Hepatocyte (in vitro differentiated cells): Measurements from ENCODE around the gene MAN1C1. TPM values are rescaled to one million over a fixed set of nuclear protein-coding genes. Genes with fewer than 3 reads are reported as not detected.

Source experiments
- DNase-seq: peaks from one replicate; pipeline ENCODE4 v3.0.0-alpha.2; 2016; ENCODE audit warnings: low spot score
- H2AFZ ChIP-seq: fragments of 200-600 bp; sonication (generic); 2 replicates; pipeline ENCODE4 v1.6.0; 2016; ENCODE audit warnings: antibody characterized with exemption, mild to moderate bottlenecking
- H3K27ac ChIP-seq: fragments of 200-600 bp; sonication (generic); 2 replicates; pipeline ENCODE4 v1.5.1; 2016; ENCODE audit warnings: mild to moderate bottlenecking
- H3K27me3 ChIP-seq: fragments of 200-600 bp; sonication (generic); 2 replicates; pipeline ENCODE4 v1.6.1; 2016
- H3K36me3 ChIP-seq: fragments of 200-600 bp; sonication (generic); replicated peaks from 2 replicates; pipeline ENCODE4 v1.5.1; 2016; ENCODE audit warnings: low read depth; ENCODE audit not compliant: insufficient read depth
- H3K4me1 ChIP-seq: fragments of 200-600 bp; sonication (generic); 2 replicates; pipeline ENCODE4 v1.5.1; 2016; ENCODE audit warnings: mild to moderate bottlenecking, moderate library complexity; ENCODE audit not compliant: insufficient read depth
- H3K4me2 ChIP-seq: fragments of 200-600 bp; sonication (generic); 2 replicates; pipeline ENCODE4 v1.6.0; 2016
- H3K4me3 ChIP-seq: fragments of 200-600 bp; sonication (generic); 2 replicates; pipeline ENCODE4 v1.5.1; 2016; ENCODE audit warnings: mild to moderate bottlenecking
- H3K79me2 ChIP-seq: fragments of 200-600 bp; sonication (generic); 2 replicates; pipeline ENCODE4 v1.6.0; 2017; ENCODE audit warnings: mild to moderate bottlenecking
- H3K9me2 ChIP-seq: fragments of 200-600 bp; sonication (generic); replicated peaks from 2 replicates; pipeline ENCODE4 v1.6.0; 2017; ENCODE audit warnings: mild to moderate bottlenecking; ENCODE audit not compliant: insufficient read depth
- H3K9me3 ChIP-seq: fragments of 200-600 bp; sonication (generic); 2 replicates; pipeline ENCODE4 v1.5.1; 2016; ENCODE audit warnings: low read depth, mild to moderate bottlenecking
- H4K20me1 ChIP-seq: fragments of 200-600 bp; sonication (generic); 2 replicates; pipeline ENCODE4 v1.6.0; 2016; ENCODE audit warnings: mild to moderate bottlenecking; ENCODE audit not compliant: insufficient read depth, poor library complexity, severe bottlenecking
- CTCF ChIP-seq: fragments of 200-600 bp; sonication (generic); IDR thresholded peaks from 2 replicates; pipeline ENCODE4 v1.5.1; 2016; ENCODE audit warnings: antibody characterized with exemption, mild to moderate bottlenecking; ENCODE audit not compliant: poor library complexity
- EZH2 ChIP-seq: fragments of 200-600 bp; sonication (generic); IDR thresholded peaks from 2 replicates; pipeline ENCODE4 v1.6.1; 2016; ENCODE audit warnings: antibody characterized with exemption, mild to moderate bottlenecking, borderline replicate concordance
- EZH2phosphoT487 ChIP-seq: fragments of 200-600 bp; sonication (generic); IDR thresholded peaks from one replicate; pipeline ENCODE4 v1.6.1; 2018; ENCODE audit warnings: antibody characterized with exemption, mild to moderate bottlenecking, low read depth, moderate library complexity; ENCODE audit not compliant: unreplicated experiment, severe bottlenecking
- WGBS: methylation state at CpG from one replicate; pipeline ENCODE4 v1.1.6; 2016; ENCODE audit warnings: low lambda C conversion rate; ENCODE audit errors: missing lambda C conversion rate; 5-methylcytosine and 5-hydroxymethylcytosine counted together
- polyA plus RNA-seq: library from polyadenylated mRNA; unstranded; fragments of >200 nt; fragmentation: Nextera tagmentation; extraction: Ambion mirVana; gene quantifications from 2 replicates; pipeline ENCODE4 v1.2.1, GENCODE V29; 2016
- total RNA-seq: library from RNA; depleted of rRNA; stranded (reverse); fragments of >200 nt; gene quantifications from 2 replicates; pipeline ENCODE4 v1.2.3, GENCODE V29; 2014

Gene MAN1C1
- total and polyA plus RNA-seq, 2 experiments from 2014 or later: 20.6 to 29.3 TPM

GRCh38 chr1:25619101-25619890 is 2.7 kb downstream of the MAN1C1 start:
- H2AFZ ChIP-seq: no peak overlapping the region
- DNase-seq: peak; percentile 52
- peak overlapping the region; percentile 100 for H3K4me2 ChIP-seq

DNA sequence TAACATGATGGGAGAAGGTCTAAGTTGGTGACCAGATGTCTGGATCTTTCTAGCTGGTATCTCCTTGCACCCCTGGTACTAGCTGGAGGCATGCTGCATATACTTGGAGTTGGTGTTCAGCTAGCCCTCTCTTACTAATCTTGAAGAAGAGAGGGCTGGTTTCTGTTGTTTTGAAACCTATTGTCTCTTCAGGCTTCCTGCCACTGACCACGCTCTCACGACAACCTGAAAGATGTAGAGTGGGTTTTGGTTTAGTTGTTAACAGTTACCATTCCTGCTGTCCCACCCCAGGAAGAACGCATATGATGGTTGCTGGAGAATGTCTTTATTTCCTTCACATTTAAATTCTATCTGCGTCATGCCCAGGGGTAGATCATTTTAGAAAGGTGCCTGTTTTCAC is 3.6 kb downstream of the MAN1C1 start:
- H3K27ac ChIP-seq: no peak overlapping the region
- no peaks in the 10 kb centered on the region for H4K20me1 ChIP-seq
- H3K4me1 ChIP-seq: peaks cover 26% of the 10 kb centered on the region
- H3K36me3 ChIP-seq: no peaks in the 10 kb centered on the region
- H3K4me2 ChIP-seq: peak overlapping the region; percentile 100
- H3K9me2 ChIP-seq: no peaks in the 10 kb centered on the region
- H3K79me2 ChIP-seq: peaks cover 26% of the 10 kb centered on the region
- no peaks in the 10 kb centered on the region for H3K9me3 ChIP-seq
- peaks cover 3% of the 10 kb centered on the region for H3K27me3 ChIP-seq
- WGBS: 88% methylated on average over 4 of the region's 4 CpGs
- no peak overlapping the region for H3K4me3 ChIP-seq
- no peak for TF ChIP-seq EZH2
- TF ChIP-seq EZH2phosphoT487: no peak
- no peak for TF ChIP-seq CTCF
- no peak for DNase-seq
- H2AFZ ChIP-seq: no peak overlapping the region

More at GRCh38 chr1:25619101-25619890, 2.7 kb downstream of the MAN1C1 start:
- Histone ChIP-seq H3K79me2 (peaks cover 26% of the 10 kb centered on the region), H3K27me3 (peaks cover 3% of the 10 kb centered on the region), H3K4me3 (no peak overlapping the region), H3K27ac (no peak overlapping the region), H3K4me1 (peaks cover 26% of the 10 kb centered on the region), H3K36me3 (no peaks in the 10 kb centered on the region), H3K9me3 (no peaks in the 10 kb centered on the region), H3K9me2 (no peaks in the 10 kb centered on the region), H4K20me1 (no peaks in the 10 kb centered on the region)
- TF ChIP-seq EZH2 (no peak), EZH2phosphoT487 (no peak), CTCF (peak; percentile 76)
- 35% methylated on average over 11 of the region's 11 CpGs for WGBS

GRCh38 chr1:25620701-25621350 is 4.2 kb downstream of the MAN1C1 start:
- H3K9me2 ChIP-seq: no peaks in the 10 kb centered on the region
- H2AFZ ChIP-seq: no peak overlapping the region
- H3K27me3 ChIP-seq: peaks cover 3% of the 10 kb centered on the region
- DNase-seq: no peak
- no peak overlapping the region for H3K4me3 ChIP-seq
- H3K9me3 ChIP-seq: no peaks in the 10 kb centered on the region
- WGBS: 90% methylated on average over 4 of the region's 4 CpGs
- peaks cover 21% of the 10 kb centered on the region for H3K4me1 ChIP-seq
- no peaks in the 10 kb centered on the region for H3K36me3 ChIP-seq
- H3K79me2 ChIP-seq: peaks cover 26% of the 10 kb centered on the region
- no peaks in the 10 kb centered on the region for H4K20me1 ChIP-seq
- no peak overlapping the region for H3K27ac ChIP-seq
- peak overlapping the region; percentile 100 for H3K4me2 ChIP-seq
- TF ChIP-seq EZH2phosphoT487 (no peak), CTCF (no peak), EZH2 (no peak)
